Measurements from ENCODE around the gene TSGA10IP. TPM values are rescaled to one million over a fixed set of nuclear protein-coding genes. Genes with fewer than 3 reads are reported as not detected.

Gene TSGA10IP
- polyA plus RNA-seq, 1 experiment: not detected

DNA sequence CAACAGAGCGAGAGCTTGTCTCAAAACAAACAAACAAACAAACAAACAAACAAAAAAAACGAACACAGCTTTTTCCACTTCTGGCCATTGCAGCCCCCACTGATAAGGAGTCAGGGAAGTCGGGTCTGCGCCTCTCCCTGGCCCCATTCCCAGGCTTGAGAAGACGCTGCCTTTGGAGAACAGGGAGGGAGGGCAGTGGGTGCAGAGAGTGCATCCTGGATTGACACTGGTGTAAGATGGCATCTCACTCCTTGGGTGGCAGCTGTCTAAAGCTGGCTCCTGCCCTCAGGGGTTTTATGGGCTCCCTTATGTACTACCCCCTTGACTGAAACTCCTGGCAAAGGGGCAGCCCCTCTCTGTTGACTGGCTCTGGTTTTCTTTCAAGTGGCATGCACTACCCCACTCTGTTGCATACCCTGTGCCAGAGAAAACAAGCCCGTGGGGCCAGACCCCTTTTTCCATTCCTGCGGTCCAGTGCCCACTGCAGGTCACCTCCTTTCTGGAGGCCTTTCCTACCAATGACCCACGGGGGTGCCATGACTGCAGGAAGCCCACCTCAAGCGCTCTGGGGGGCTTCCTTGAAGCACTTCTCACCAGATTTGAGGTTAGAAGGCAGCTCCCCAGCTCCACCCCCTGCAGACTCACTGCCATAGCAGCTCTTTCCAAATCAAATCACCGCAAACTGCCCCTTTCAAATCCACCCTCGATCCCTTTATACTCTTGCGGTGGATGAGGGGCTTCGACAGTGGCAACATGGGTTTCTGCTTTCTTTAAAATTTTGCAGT, 13.3 kb upstream of the TSGA10IP start:
- POLR2A ChIA-PET: no interaction called here
- CTCF ChIA-PET: interaction anchor here (0.6 to 2.0 kb wide), 2 partner anchors 47 to 290 kb away, joined by 3 to 7 read pairs; no protein-coding TSS in a partner anchor
- no peak for TF ChIP-seq CTCF (IDR thresholded peaks at IDR 0.05; ENCODE audit: insufficient read depth, low read depth, low read length)
- no peaks in the 10 kb centered on the region for H3K36me3 ChIP-seq (ENCODE audit: control insufficient read depth, insufficient read depth, low read length)
- H3K4me3 ChIP-seq (ENCODE audit: low read depth, low read length): no peak overlapping the region
- DNase-seq (ENCODE audit: low read depth): no peak
- no peaks in the 10 kb centered on the region for H3K27me3 ChIP-seq (ENCODE audit: control insufficient read depth, insufficient read depth, low read length)

DNA sequence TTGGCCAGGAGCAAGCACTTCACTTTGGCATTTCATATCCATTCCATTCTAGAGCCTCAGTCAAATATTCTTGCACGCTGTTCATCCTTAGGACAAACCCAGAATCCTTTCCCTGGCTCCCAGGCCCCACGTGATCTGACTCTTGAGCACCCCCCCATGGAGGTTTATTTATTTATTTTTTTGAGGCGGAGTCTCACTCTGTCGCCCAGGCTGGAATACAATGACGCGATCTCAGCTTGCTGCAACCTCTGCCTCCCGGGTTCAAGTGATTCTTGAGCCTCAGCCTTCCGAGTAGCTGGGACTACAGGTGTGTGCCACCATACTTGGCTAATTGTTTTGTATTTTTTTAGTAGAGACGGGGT, 12.7 kb upstream of the TSGA10IP start:
- H3K4me3 ChIP-seq (ENCODE audit: low read depth, low read length): no peak overlapping the region
- TF ChIP-seq CTCF (IDR thresholded peaks at IDR 0.05; ENCODE audit: insufficient read depth, low read depth, low read length): no peak
- no peaks in the 10 kb centered on the region for H3K36me3 ChIP-seq (ENCODE audit: control insufficient read depth, insufficient read depth, low read length)
- ChIA-PET CTCF (interaction anchor here (0.6 to 2.0 kb wide), 2 partner anchors 48 to 290 kb away, joined by 3 to 7 read pairs; no protein-coding TSS in a partner anchor), POLR2A (no interaction called here)
- DNase-seq (ENCODE audit: low read depth): no peak
- H3K27me3 ChIP-seq (ENCODE audit: control insufficient read depth, insufficient read depth, low read length): no peaks in the 10 kb centered on the region

DNA sequence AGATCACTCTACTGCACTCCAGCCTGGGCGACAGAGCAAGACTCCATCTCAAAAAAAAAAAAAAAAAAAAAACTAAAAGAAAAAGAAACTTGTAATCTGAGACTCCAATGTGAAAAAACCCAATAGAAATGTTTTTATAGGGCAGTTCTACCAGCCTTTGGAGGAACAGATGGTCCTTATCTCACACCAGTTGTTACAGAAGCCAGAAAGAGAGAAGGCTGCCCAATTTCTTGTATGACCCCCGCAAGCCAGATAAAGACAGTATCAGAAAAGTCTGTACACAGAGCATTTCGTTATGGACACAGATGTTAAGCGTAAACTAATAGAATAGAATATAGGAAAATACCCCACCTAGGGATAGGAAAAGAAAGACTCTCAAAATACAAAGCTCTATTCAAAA, 11.3 kb upstream of the TSGA10IP start:
- no peak for DNase-seq (ENCODE audit: low read depth)
- TF ChIP-seq CTCF (IDR thresholded peaks at IDR 0.05; ENCODE audit: insufficient read depth, low read depth, low read length): no peak
- Histone ChIP-seq H3K36me3 (ENCODE audit: control insufficient read depth, insufficient read depth, low read length) (no peaks in the 10 kb centered on the region), H3K4me3 (ENCODE audit: low read depth, low read length) (no peak overlapping the region), H3K27me3 (ENCODE audit: control insufficient read depth, insufficient read depth, low read length) (no peaks in the 10 kb centered on the region)
- CTCF ChIA-PET: no interaction called here
- POLR2A ChIA-PET: no interaction called here

GRCh38 chr11:65937766-65938165, 7.5 kb upstream of the TSGA10IP start:
- no peak for DNase-seq (ENCODE audit: low read depth)
- H3K4me3 ChIP-seq (ENCODE audit: low read depth, low read length): no peak overlapping the region
- no peaks in the 10 kb centered on the region for H3K27me3 ChIP-seq (ENCODE audit: control insufficient read depth, insufficient read depth, low read length)
- ChIA-PET POLR2A (no interaction called here), CTCF (no interaction called here)
- H3K36me3 ChIP-seq (ENCODE audit: control insufficient read depth, insufficient read depth, low read length): no peaks in the 10 kb centered on the region
- no peak for TF ChIP-seq CTCF (IDR thresholded peaks at IDR 0.05; ENCODE audit: insufficient read depth, low read depth, low read length)

DNA sequence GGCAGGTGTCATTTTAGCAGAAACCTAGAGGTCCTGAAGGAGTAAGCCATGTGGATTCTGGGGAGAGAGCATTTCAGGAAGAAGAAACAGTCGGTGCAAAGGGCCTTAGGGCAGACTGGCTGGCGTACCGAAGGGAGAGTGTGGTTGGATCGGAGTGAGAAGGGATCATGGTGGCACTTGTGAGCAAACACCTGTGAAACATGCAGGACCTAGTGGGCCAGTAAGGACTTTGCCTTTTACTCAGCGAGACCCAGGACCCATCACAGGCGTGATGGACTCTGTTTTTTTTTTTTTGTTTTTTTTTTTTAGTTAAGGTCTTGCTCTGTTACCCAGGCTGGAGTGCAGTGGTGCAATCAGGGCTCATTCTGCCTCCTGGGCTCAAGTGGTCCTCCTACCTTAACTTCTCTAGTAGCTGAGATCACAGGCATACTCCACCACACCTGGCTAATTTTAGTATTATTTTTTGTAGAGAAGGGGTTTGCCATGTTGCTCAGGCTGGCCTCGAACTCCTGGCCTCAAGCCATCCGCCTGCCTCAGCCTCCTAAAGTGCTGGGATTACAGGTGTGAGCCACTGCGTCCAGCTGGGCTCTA, 3.5 kb upstream of the TSGA10IP start:
- no peak for DNase-seq (ENCODE audit: low read depth)
- ChIA-PET POLR2A (no interaction called here), CTCF (interaction anchor here (1.1 kb wide), 2 partner anchors 11 to 58 kb away, joined by 3 read pairs; no protein-coding TSS in a partner anchor)
- no peaks in the 10 kb centered on the region for H3K27me3 ChIP-seq (ENCODE audit: control insufficient read depth, insufficient read depth, low read length)
- no peak overlapping the region for H3K4me3 ChIP-seq (ENCODE audit: low read depth, low read length)
- no peaks in the 10 kb centered on the region for H3K36me3 ChIP-seq (ENCODE audit: control insufficient read depth, insufficient read depth, low read length)
- no peak for TF ChIP-seq CTCF (IDR thresholded peaks at IDR 0.05; ENCODE audit: insufficient read depth, low read depth, low read length)
